H54 (cell line): ENCODE results near the gene CDC14A.

Source experiments
- DNase-seq: peaks from one replicate; pipeline ENCODE4 v3.0.0; 2011; ENCODE audit warnings: low spot score, mixed read lengths; ENCODE audit not compliant: insufficient read length
- FAIRE-seq: peaks from 3 replicates; lab custom pipeline; 2011; peaks lifted over from hg19 to GRCh38; lab: Jason Lieb, UNC
- POLR2A ChIP-seq: IDR thresholded peaks from 2 replicates; pipeline ENCODE4 v1.6.1; 2011; ENCODE audit warnings: low read depth, mild to moderate bottlenecking, low read length

Gene CDC14A, protein sequence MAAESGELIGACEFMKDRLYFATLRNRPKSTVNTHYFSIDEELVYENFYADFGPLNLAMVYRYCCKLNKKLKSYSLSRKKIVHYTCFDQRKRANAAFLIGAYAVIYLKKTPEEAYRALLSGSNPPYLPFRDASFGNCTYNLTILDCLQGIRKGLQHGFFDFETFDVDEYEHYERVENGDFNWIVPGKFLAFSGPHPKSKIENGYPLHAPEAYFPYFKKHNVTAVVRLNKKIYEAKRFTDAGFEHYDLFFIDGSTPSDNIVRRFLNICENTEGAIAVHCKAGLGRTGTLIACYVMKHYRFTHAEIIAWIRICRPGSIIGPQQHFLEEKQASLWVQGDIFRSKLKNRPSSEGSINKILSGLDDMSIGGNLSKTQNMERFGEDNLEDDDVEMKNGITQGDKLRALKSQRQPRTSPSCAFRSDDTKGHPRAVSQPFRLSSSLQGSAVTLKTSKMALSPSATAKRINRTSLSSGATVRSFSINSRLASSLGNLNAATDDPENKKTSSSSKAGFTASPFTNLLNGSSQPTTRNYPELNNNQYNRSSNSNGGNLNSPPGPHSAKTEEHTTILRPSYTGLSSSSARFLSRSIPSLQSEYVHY

DNA sequence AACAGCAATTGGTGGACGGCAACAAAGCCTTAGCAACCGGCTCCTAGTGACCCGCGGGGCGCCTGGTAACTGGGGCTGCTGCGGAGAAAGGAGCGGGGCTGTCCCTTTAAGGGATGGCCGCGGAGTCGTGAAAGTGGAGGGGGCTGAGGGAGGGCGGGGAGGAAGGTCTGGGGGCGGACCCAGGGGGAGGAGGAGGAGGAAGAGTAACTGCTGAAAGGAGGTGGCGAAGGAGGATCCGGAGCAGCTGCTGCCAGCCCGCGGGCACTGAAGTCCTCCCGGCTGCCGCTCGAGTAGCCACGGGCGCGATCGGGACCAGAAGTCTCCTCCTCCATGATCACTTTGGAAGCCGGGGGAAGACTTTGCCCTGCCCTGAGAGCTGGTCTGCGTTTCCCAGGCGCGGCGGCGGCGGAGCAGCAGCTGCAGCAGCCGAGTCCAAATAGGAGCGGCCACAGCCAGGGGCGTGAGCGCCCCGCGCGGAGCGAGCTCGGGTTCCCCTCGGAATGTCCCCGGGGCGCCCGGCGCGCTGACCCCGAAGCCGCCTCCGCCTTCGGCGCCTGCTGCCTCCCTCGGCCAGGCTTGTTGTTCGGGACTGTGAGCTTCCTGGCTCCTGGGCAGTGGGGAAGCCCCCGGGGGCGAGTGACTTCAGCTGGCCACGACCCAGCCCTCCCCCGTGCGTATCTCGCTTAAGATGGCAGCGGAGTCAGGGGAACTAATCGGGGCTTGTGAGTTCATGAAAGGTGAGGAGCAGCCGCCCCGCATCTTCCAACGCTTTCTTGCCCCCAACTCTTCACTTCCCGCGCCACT, at the start of gene CDC14A:
Gene CDC14A (plus strand): TSS at position 240 of the 804 bp plus-strand sequence. CDS start 449 bp downstream, at position 689.
- peak; percentile 94 for TF ChIP-seq POLR2A
- FAIRE-seq = no peak
- DNase-seq = peak; percentile 84

DNA sequence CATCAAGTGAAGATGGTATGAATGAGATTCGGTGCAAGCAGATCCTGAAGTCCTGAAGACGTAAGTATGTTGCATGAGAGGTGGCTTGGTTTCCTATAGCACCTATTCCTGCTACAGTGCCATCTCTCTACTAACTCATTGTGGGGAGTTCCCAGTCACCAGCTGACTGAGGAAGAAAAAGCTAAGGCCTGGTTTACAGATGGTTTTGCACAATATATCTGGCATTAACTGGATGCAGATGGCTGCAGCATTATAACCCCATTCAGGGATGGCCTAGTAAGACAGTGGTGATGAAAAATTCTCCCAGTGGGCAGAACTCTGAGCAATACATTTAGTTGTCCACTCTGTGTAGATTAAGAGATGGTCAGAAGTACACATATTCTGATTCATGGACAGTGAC, 49.6 kb upstream of the CDC14A start:
- DNase-seq (no peak), FAIRE-seq (no peak)
- no peak for TF ChIP-seq POLR2A

DNA sequence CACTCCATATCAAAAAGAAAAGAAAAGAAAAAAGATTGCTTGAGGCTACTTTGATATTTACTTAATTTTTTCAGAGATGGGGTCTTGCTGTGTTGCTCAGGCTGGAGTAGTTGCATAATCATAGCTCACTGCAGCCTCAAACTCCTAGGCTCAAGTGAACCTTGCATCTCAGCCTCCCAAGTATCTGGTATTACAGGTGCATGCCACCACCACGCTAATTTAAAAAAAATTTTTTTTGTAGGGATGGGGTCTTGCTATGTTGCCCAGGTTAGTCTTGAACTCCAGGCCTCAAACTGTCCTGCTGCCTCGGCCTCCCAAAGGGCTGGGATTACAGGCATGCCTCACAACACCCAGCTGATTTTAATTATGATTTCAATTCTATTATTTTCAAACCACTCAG, 48.1 kb upstream of the CDC14A start:
- no peak for TF ChIP-seq POLR2A
- no peak for DNase-seq
- no peak for FAIRE-seq

DNA sequence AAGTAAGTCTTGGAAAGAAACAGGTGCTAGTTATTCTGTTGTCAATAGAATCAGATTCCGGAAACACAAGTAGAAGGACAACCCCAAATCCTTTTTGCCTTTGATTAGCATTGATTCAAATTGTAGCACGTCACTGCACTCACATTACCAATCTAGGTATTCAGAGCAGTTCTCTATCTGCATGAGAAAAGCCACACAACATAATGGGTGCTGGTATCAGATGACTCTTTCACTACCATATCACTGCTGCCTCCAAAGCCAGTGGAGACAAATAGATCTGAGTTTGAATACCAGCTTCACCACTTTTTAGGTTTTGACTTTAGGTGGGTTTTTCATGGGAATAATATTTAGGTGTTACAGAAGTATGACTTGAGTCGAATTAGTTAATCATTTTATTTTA, 47.4 kb upstream of the CDC14A start:
- FAIRE-seq (no peak), DNase-seq (no peak)
- TF ChIP-seq POLR2A = no peak

DNA sequence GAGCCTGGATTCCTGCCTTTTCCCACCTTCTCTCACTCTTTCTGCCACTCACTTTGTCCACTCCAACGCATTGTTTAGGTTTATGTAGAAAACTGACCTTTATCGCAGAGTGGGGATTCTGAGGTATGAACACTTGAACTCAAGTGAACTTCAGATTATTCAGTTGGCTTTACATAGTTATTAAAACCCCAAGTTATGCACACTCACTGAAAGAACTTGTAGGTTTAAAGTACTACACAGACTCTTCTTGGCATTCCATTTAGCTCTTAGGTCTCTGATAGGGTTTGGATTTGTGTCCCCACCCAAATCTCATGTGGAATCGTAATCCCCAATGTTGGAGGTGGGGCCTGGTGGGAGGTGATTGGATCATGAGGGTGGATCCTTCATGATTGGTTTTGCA, 46.4 kb upstream of the CDC14A start:
- DNase-seq = no peak
- no peak for FAIRE-seq
- TF ChIP-seq POLR2A = no peak

DNA sequence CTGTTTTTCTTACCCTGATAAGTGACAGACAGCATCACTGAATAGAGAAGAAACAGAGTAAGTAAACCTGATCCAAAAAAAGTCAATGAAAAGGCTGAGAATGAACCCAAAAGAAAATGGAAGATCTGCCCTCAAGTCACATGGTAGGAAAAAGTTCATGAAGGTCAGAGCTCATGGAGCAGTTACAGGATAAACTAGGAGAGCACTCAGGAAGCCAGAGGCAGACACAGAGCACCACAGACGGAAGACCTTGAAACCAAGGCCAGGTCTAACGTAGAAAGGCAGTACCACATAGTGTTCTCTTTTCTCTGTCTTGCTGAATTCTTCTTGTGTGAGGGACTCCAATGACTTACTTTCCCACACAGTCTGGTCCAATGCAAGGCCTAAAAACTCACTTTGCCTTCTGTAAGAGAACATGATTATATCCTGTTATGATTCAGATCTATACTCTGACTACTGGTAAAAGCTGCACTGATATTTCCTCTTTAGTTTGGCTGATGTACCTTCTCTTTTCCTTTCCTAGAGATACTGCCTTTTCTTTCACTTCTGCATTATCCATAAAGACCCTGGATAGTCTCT, 45.5 kb upstream of the CDC14A start:
- no peak for FAIRE-seq
- no peak for DNase-seq
- no peak for TF ChIP-seq POLR2A

DNA sequence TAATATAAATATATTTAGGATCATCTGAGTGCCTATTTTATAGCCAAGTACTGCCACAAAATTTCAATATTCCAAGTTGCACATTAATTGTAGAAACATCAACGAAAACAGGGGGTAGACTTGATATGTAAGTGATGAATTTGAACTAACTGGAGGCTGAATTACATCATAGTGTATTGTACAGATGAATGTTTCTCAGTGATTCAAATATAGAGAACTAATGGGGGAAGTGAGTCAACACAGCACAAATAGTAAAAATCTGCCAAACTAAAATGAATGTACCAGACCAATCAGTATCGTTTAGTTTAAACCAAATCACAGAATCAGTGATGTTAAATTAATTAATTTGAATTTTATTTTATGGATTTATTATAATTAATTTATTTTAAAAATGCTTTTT, 43.5 kb upstream of the CDC14A start:
- DNase-seq = no peak
- no peak for TF ChIP-seq POLR2A
- FAIRE-seq = no peak

DNA sequence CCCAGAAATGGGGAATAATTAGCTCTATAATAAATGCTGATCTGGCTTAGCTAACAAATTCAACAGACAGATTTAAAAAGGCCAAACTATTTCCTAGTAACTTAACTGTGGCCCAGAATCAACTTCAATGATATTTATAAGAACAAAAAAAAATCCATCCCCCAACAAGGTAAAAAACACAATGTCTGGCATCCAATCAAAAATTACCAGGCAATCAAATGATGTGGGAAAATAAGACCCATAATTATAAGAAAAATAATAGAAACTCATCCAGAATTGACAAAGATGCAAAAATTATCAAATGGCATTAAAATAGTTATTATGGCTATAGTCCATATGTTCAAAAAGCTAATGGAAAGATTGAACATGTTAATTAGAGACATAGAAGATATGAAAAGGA, 42.4 kb upstream of the CDC14A start:
- TF ChIP-seq POLR2A = no peak
- DNase-seq = no peak
- FAIRE-seq = no peak

DNA sequence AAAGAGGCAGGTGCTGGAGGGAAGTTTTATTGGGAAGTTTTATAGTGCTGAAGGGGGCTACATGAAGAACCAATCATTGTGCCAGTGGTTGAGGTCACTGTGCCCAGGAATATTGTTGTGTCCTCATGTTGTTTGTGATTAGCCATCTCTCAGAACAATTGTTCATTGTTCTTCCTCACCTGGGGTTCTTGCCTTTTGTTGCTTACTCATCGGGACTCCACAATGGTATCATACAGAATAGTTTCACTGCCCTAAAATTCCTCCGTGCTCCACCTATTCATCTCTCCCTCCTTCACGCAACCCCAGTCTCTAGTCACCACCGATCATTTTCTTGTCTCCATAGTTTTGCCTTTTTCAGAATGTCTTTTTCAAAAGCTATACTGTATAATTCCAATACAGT, 38.9 kb upstream of the CDC14A start:
- no peak for TF ChIP-seq POLR2A
- FAIRE-seq (no peak), DNase-seq (no peak)

DNA sequence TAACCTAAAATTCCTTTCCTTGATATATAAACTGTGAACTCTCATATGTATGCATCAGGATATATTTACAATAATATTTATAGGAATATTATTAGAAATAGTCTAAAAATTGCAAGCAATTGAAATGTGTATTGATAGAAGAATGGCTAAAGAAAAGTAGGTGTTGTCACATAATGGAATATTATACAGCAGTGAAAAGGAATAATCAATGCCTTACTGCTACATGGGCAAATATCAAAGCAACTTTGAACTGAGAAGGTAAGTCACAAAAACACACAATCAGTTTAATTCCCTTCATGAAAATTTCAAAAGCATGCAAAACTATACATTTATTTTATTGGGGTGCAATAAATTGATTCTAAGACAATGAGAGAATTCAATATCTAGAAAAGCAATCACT, 35.7 kb upstream of the CDC14A start:
- no peak for TF ChIP-seq POLR2A
- FAIRE-seq (no peak), DNase-seq (no peak)

DNA sequence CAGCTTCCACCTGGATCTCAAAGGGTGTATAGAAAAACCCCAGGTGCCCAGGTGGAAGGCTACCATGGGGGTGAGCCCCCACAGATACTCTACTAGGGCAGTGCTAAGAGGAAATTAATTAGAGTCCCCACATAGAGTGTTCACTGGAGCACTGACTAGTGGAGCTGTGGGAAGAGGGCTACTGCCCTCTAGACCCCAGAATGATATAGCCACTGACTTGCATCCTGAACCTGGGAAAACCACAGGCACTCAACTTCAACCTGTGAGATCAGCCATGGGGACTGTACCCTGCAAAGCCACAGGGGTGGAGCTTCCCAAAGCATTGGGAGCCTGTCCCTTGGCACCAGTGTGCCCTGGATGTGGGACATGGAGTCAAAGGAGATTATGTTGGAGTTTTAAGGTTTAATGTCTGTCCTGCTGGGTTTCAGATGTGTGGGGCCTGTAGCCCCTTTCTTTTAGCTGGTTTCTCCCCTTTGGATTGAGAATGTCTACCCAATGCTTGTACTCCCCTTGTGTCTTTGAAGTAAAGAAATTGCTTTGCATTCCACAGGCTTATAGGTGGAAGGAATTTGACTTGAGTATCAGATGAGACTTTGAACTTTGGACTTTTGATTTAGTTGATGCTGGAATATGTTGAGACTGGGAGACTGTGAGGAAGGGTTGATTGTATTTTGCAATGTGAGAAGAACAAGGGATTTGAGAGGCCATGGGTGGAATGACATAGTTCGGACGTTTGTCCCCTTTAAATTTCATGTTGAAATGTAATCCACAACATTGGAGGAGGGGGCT, 31.8 kb upstream of the CDC14A start:
- no peak for TF ChIP-seq POLR2A
- DNase-seq (no peak), FAIRE-seq (no peak)

DNA sequence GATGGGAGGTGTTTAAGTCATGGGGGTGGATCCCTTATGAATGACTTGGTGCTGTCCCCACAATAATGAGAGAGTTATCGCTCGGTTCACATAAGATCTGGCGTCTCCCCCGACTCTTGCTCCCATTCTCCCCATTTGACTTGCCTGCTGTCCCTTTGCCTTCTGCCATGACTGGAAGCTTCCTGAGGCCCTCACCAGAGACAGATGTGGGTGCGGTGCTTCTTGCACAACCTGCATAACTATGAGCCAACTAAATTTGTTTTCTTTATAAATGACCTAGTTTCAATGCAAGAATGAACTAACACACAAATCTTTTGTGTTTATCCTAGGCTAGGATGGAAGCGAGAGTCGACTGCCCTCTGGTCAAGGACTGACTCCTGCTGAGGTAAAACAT, 31.2 kb upstream of the CDC14A start:
- DNase-seq (no peak), FAIRE-seq (no peak)
- TF ChIP-seq POLR2A = no peak

DNA sequence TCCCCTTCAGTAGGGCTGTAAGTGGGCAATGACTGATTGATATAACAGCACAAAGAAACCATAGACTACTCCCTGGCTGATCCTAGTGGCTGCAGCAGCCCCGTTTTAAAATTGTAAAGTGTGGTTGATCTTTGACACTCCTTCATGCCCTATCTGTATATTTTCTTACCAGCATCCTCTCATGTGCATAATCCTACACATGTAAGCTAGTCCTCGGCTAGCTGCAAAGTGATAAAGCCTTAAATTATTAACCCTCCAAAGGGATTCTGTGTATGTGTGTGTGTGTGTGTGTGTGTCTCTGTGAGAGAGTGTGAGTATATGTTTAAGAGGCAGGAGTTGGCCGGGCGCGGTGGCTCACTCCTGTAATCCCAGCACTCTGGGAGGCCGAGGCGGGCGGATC, 30.8 kb upstream of the CDC14A start:
- no peak for DNase-seq
- no peak for TF ChIP-seq POLR2A
- FAIRE-seq = no peak
